Testis (tissue), 3 donors: ENCODE data around the gene SERTAD2. TPM values are rescaled to one million over a fixed set of nuclear protein-coding genes. Genes with fewer than 3 reads are reported as not detected.
A peak's percentile ranks its signal among the peaks of the same experiment; 100 is the strongest.

Experiments
- DNase-seq: peaks from one replicate; pipeline ENCODE4 v3.0.0-alpha.2; 2019
- H3K27ac ChIP-seq, 2 donors: fragments of 200-600 bp; sonication (generic); one replicate each; pipeline ENCODE4 v1.5.1; 2019
- H3K27me3 ChIP-seq: fragments of 200-600 bp; sonication (generic); one replicate; pipeline ENCODE4 v1.5.1; 2019
- H3K36me3 ChIP-seq: fragments of 200-600 bp; sonication (generic); one replicate; pipeline ENCODE4 v1.5.1; 2017; ENCODE audit warnings: low read depth; ENCODE audit errors: missing control alignments
- H3K4me1 ChIP-seq: fragments of 200-600 bp; sonication (generic); one replicate; pipeline ENCODE4 v1.5.1; 2019
- H3K4me3 ChIP-seq, 2 donors: fragments of 200-600 bp; sonication (generic); one replicate each; pipeline ENCODE4 v1.5.1; 2017 to 2019
- H3K9me3 ChIP-seq: fragments of 200-600 bp; sonication (generic); one replicate; pipeline ENCODE4 v1.5.1; 2017
- POLR2A ChIP-seq: fragments of 450-650 bp; IDR thresholded peaks from one replicate; pipeline ENCODE4 v1.6.1; 2017; ENCODE audit warnings: antibody characterized with exemption, mild to moderate bottlenecking, moderate library complexity
- WGBS, 2 donors: methylation state at CpG; one replicate each; pipeline ENCODE4 v1.1.5; 2018; 5-methylcytosine and 5-hydroxymethylcytosine counted together
- intact Hi-C: fragments of 100-400 bp; cut with DNase I; formaldehyde crosslinking; loops from one replicate; pipeline ENCODE4 v1.15.1; 2023; ENCODE audit warnings: low total_unique reads
- polyA plus RNA-seq: library from polyadenylated mRNA; stranded (reverse); fragments of 350-450 nt; fragmentation: Illumina TruSeq; extraction: RNeasy Lipid Tissue Mini Kit (QIAGEN cat#74804); gene quantifications from one replicate; pipeline ENCODE4 v1.2.3, GENCODE V29; 2014; ENCODE audit warnings: low read depth, low replicate concordance; ENCODE audit not compliant: insufficient read depth
- total RNA-seq, 2 donors: library from RNA; depleted of rRNA; stranded (reverse); fragments of >200 nt; gene quantifications; one replicate each; pipeline ENCODE4 v1.2.3, GENCODE V29; 2016
- TF ChIP-seq, protein P1 (sequence below), 3 experiments: fragments of 450-650 bp in 2 of 3; fragments of 200-600 bp in 1 of 3; sonication (generic) in 1 of 3; IDR thresholded peaks; one replicate each; pipeline ENCODE4 v1.5.1; 2016 to 2019; ENCODE audit warnings: antibody characterized with exemption in 3 of 3, mild to moderate bottlenecking in 2 of 3, moderate library complexity in 1 of 3

The SERTAD2 gene
- total and polyA plus RNA-seq, 3 donors from 2014 or later = 24.8 to 41.7 (median 41.4) TPM

DNA sequence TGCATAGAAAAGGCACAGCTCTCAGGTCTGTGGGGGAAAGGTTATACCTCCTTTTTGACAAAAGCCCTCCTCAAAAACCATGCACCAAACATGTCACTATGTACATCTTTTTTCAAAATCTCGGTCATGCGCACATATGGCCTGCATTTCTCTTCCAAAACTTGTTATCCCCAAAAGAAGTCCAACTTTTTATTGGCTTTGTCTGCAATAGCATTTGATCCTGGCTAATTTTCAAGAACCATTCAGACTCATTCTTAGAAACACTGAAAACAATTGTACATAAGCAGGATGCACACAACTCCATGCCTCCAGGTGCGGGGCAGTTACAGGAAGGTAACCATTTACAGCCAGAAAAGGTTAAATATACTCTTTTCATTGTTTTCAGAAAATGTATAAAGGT, 21.9 kb downstream of the SERTAD2 start:
- Histone ChIP-seq H3K4me3 (no peak overlapping the region), H3K9me3 (no peaks in the 10 kb centered on the region), H3K36me3 (no peaks in the 10 kb centered on the region), H3K27me3 (no peaks in the 10 kb centered on the region), H3K4me1 (peaks cover 22% of the 10 kb centered on the region), H3K27ac (no peak overlapping the region)
- TF ChIP-seq POLR2A = no peak
- TF ChIP-seq, protein P1, sequence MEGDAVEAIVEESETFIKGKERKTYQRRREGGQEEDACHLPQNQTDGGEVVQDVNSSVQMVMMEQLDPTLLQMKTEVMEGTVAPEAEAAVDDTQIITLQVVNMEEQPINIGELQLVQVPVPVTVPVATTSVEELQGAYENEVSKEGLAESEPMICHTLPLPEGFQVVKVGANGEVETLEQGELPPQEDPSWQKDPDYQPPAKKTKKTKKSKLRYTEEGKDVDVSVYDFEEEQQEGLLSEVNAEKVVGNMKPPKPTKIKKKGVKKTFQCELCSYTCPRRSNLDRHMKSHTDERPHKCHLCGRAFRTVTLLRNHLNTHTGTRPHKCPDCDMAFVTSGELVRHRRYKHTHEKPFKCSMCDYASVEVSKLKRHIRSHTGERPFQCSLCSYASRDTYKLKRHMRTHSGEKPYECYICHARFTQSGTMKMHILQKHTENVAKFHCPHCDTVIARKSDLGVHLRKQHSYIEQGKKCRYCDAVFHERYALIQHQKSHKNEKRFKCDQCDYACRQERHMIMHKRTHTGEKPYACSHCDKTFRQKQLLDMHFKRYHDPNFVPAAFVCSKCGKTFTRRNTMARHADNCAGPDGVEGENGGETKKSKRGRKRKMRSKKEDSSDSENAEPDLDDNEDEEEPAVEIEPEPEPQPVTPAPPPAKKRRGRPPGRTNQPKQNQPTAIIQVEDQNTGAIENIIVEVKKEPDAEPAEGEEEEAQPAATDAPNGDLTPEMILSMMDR (IDR thresholded peaks at IDR 0.05) = no peak
- WGBS, 2 donors = 92 to 93% methylated on average over 3 of the region's 3 CpGs
- intact Hi-C loops = no loop called here
- DNase-seq = no peak

DNA sequence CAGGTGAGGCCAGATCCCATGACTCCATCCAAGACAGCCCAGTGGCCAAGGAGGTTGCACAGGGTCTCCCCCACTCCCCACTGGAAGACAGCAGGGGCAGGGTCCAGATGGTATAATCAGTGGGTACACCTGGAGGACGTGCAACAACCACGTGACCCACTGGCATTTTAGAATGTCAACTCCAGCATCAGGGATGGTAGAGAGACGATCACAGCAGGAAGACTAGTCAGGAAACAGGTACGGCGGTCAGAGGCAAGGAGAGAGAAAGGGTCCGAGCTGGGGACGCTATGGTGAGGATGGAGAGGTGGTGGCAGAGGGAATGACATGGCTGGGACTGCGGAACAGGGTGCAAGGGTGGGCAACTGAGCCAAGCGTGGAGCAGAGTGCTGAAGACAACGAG, 23.0 kb downstream of the SERTAD2 start:
- WGBS, 2 donors = 91 to 94% methylated on average over 10 of the region's 10 CpGs
- no peak for DNase-seq
- no peak for TF ChIP-seq POLR2A
- Histone ChIP-seq H3K4me1 (peaks cover 19% of the 10 kb centered on the region), H3K27ac (no peak overlapping the region), H3K4me3 (no peak overlapping the region), H3K9me3 (no peaks in the 10 kb centered on the region), H3K27me3 (no peaks in the 10 kb centered on the region), H3K36me3 (no peaks in the 10 kb centered on the region)
- intact Hi-C loops = no loop called here

GRCh38 chr2:64629875-64630274, 23.8 kb downstream of the SERTAD2 start:
- TF ChIP-seq, protein P1 (IDR thresholded peaks at IDR 0.05) = no peak
- TF ChIP-seq POLR2A = no peak
- Histone ChIP-seq H3K9me3 (no peaks in the 10 kb centered on the region), H3K36me3 (no peaks in the 10 kb centered on the region), H3K4me1 (peaks cover 19% of the 10 kb centered on the region), H3K4me3 (no peak overlapping the region), H3K27ac (no peak overlapping the region), H3K27me3 (no peaks in the 10 kb centered on the region)
- no peak for DNase-seq
- 61 to 82% methylated on average over 7 of the region's 7 CpGs for WGBS, 2 donors
- intact Hi-C loops = no loop called here

DNA sequence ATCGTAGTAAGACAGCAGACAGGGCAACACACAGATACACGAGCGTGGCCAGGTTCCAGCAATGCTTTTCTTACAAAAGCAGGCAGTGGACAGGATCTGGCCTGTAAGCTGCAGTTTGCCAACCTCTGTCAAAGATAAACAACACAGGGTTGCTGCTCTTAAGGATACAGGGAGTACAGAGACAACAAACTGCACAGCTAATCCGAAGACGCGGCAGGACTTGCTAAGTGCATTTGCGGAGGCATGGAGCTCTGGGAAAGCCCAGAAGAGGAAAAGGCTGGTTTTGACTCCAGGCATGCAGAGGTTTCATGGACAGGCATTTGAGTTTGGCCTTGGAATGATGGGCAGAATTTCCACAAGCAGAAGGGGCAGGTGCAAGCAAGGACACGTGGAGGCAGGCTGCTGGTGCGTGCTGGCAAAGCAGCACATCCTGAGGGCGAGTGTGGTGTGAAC, 24.4 kb downstream of the SERTAD2 start:
- H3K27me3 ChIP-seq = no peaks in the 10 kb centered on the region
- intact Hi-C loops = no loop called here
- H3K36me3 ChIP-seq = no peaks in the 10 kb centered on the region
- TF ChIP-seq POLR2A = no peak
- TF ChIP-seq, protein P1 (IDR thresholded peaks at IDR 0.05) = no peak
- no peak overlapping the region for H3K27ac ChIP-seq
- no peaks in the 10 kb centered on the region for H3K9me3 ChIP-seq
- no peak overlapping the region for H3K4me3 ChIP-seq
- WGBS, 2 donors = 61 to 75% methylated on average over 10 of the region's 10 CpGs
- DNase-seq = peak; percentile 47
- H3K4me1 ChIP-seq = peaks cover 19% of the 10 kb centered on the region

GRCh38 chr2:64627860-64628841, 25.6 kb downstream of the SERTAD2 start:
- WGBS, 2 donors = 81 to 87% methylated on average over 14 of the region's 14 CpGs
- intact Hi-C loops = no loop called here
- TF ChIP-seq, protein P1 (IDR thresholded peaks at IDR 0.05) = no peak
- TF ChIP-seq POLR2A = no peak
- Histone ChIP-seq H3K9me3 (no peaks in the 10 kb centered on the region), H3K27ac (no peak overlapping the region), H3K4me3 (no peak overlapping the region), H3K4me1 (peaks cover 19% of the 10 kb centered on the region), H3K27me3 (no peaks in the 10 kb centered on the region), H3K36me3 (no peaks in the 10 kb centered on the region)
- DNase-seq = no peak
